ENCODE results near the gene NDUFAF3.
"Not testable (repeated sequence)": the region's sequence is repeated elsewhere in the genome, so short reads cannot be mapped to it uniquely, and the experiment has no call there.

NDUFAF3 gene

DNA sequence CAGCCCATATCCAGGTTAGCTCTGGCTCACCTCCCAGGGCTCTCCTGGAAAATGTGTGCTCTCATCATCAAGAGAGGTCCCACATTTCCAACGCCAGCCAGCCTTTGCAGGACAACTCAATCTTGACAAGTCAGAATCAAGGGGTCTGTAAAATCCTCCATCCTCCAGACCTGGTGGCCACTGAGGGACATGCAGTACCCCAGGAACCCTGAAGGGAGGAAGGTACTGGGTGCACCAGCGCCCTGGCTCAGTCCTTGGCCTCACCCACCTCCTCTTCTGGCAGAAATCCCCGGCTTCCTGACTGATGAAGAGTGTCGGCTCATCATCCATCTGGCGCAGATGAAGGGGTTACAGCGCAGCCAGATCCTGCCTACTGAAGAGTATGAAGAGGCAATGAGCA, 20.8 kb upstream of the NDUFAF3 start:
- DNase-seq = no peak

GRCh38 chr3:49004352-49005302, 17.3 kb upstream of the NDUFAF3 start:
- DNase-seq = no peak

DNA sequence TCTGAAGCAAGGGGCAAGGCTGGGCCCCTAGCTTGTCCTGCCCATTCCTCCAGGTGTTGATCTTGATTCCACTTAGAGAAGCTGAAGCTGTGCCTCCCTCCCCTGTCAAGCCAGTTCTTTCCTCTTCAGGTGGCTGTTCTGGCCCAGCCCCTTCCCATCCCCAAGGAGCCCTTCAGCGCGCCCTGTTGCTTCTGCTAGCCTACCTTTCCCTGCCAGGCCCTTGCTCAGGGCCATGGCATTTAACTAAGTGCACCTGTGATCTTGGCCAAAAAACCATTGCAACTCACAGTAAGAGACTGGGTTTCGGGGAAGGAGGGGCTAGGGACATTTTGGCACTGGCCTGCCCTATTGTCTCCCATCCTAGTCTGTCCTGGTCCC, 16.6 kb upstream of the NDUFAF3 start:
- no peak for DNase-seq

DNA sequence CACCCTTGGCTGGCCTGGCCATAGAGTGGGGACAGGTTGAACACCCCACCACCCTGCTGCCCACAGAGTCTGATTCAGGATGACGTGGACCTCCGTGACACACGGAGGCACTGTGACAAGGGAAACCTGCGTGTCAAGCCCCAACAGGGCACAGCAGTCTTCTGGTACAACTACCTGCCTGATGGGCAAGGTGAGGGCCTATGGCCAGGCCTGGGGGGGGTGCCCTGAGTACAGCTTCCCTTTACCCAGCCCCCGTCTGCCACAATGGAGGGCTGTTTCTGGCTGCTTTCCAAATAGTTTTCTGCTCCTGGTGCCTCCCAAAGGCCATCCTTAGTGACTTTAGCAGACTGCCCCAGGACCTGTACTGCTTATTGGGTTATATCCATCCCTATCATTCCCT, 15.9 kb upstream of the NDUFAF3 start:
- no peak for DNase-seq

- peak in 1 of 2 experiments; percentile 21 for DNase-seq
Observed at GRCh38 chr3:49006408-49007067, 15.4 kb upstream of the NDUFAF3 start.

DNA sequence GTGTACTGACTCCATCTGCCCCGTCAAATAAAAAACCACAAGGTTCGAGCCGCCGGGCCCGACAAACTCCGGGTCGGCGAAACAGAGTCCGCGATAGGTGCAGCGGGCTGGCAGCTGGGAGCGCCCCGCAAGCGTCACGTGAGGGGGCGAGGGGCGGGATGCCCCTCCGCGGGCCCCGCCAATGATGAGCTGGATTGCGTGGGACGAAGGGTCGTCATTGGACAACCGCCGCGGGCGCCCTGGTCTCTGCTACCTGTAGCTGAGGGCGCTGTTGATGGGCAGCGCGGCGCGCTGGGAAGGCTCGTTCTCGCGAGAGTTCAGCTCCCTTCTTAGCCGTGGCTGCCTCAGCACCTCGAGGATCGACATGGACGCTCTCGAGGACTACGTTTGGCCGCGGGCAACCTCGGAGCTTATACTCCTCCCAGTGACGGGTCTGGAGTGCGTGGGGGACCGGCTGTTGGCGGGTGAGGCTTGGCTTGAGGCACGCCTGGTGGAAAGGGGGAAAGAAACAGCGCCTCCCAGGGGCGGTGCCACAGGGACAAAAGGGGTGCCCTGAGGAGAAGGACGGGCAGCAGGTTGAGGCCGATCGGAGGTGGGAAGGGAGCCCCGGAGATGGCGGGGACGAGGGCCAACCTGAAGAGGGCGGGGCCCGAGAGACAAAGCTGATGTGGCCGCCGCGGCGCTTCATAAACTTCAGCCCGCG, 14.7 kb upstream of the NDUFAF3 start, which contains the start of gene WDR6:
TSS of gene WDR6 (plus strand) at position 324 of the 703 bp plus-strand sequence. CDS start at position 365, 41 bp downstream.
- peak; percentile 96 to 97 for DNase-seq

GRCh38 chr3:49007771-49008528, 14.0 kb upstream of the NDUFAF3 start:
- DNase-seq = peak; percentile 61 to 73

GRCh38 chr3:49008627-49009026, 13.3 kb upstream of the NDUFAF3 start:
- not testable (repeated sequence) for DNase-seq

GRCh38 chr3:49009396-49009795, 12.5 kb upstream of the NDUFAF3 start:
- no peak for DNase-seq

- peak in 1 of 2 experiments; percentile 53 for DNase-seq
Observed at GRCh38 chr3:49012441-49013017, 9.4 kb upstream of the NDUFAF3 start.

DNA sequence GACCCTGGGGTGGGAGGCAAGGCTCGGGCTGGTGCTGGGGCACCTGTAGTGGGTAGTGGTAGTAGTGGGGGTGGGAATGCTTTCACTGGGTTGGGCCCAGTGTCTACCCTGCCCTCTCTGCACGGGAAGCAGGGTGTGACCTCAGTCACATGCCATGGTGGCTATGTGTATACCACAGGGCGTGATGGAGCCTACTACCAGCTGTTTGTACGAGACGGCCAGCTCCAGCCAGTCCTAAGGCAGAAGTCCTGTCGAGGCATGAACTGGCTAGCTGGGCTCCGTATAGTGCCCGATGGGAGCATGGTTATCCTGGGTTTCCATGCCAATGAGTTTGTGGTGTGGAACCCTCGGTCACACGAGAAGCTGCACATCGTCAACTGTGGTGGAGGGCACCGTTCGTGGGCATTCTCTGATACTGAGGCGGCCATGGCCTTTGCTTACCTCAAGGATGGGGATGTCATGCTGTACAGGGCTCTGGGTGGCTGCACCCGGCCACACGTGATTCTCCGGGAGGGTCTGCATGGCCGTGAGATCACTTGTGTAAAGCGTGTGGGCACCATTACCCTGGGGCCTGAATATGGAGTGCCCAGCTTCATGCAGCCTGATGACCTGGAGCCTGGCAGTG, 8.7 kb upstream of the NDUFAF3 start:
- no peak for DNase-seq

DNA sequence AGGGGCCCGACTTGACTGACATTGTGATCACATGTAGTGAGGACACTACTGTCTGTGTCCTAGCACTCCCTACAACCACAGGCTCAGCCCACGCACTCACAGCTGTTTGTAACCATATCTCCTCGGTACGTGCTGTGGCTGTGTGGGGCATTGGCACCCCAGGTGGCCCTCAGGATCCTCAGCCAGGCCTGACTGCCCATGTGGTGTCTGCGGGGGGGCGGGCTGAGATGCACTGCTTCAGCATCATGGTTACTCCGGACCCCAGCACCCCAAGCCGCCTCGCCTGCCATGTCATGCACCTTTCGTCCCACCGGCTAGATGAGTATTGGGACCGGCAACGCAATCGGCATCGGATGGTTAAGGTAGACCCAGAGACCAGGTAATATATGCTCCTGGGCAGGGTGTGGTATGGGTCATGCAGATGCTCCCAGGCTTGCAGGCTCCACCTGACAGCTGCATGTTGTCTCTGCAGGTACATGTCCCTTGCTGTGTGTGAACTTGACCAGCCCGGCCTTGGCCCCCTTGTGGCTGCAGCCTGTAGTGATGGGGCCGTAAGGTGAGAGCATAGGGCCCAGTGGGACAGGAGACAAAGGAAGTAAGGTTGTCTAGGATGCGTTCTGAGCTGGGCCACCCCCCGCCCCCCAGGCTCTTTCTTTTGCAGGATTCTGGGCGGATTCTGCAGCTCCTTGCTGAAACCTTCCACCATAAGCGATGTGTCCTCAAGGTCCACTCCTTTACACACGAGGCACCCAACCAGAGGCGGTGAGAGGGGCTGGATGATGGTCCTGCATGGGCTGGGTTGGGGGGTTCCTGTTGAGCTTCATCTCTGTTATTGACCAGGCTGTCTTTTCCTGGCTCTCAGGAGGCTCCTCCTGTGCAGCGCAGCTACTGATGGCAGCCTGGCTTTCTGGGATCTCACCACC, 7.9 kb upstream of the NDUFAF3 start:
- DNase-seq = peak; percentile 47 to 53

DNA sequence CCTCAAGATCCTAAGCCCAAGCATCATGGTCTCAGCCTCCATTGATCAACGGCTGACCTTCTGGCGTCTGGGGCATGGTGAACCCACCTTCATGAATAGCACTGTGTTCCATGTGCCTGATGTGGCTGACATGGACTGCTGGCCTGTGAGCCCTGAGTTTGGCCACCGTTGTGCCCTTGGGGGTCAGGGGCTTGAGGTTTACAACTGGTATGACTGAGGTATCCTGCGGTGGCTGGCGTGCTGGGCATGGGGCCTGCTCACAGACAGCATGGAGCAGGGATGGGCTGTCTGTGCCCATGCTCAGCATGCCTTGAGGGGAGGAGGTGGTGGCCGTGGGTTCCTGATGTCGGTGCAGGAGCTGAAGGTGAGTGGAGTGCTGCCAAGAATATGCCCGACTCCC, 6.8 kb upstream of the NDUFAF3 start:
- no peak for DNase-seq

- DNase-seq = no peak
Observed at GRCh38 chr3:49015765-49016164, 6.2 kb upstream of the NDUFAF3 start.

GRCh38 chr3:49016414-49017228, 5.3 kb upstream of the NDUFAF3 start:
- no peak for DNase-seq

GRCh38 chr3:49017229-49017970, 4.5 kb upstream of the NDUFAF3 start:
- no peak for DNase-seq

- peak; percentile 79 to 82 for DNase-seq
Observed at GRCh38 chr3:49017971-49018706, 3.8 kb upstream of the NDUFAF3 start, which contains the start of gene DALRD3. Gene DALRD3, minus strand, starts transcription at chr3:49018580. Its CDS starts 16 bp downstream, at chr3:49018564.

DNA sequence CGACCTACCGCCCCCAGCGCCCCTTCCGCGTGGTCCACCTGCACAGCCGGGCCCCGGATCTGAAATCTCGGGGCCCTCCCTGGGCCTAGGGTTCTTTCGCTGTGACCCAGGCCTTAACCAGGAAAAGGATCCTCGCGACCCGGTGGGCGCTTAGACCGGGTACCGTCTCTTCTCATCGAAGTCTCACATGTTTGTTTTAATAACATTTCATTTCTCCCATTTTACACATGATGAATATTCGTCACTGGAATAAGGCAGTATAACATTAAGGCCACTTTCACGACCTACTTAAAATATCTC, 3.3 kb upstream of the NDUFAF3 start:
- DNase-seq = no peak

Data from SHP77 (cell line).